Activated CD8-positive, alpha-beta memory T cell treated with anti-CD3 and anti-CD28 coated beads, Interleukin-2, amount 50 U/mL, for 4 hours (primary cell): ENCODE data around the gene ZBTB7A.

Experiments
- DNase-seq: peaks from one replicate; pipeline ENCODE4 v3.0.0-alpha.2; 2020

Gene ZBTB7A

DNA sequence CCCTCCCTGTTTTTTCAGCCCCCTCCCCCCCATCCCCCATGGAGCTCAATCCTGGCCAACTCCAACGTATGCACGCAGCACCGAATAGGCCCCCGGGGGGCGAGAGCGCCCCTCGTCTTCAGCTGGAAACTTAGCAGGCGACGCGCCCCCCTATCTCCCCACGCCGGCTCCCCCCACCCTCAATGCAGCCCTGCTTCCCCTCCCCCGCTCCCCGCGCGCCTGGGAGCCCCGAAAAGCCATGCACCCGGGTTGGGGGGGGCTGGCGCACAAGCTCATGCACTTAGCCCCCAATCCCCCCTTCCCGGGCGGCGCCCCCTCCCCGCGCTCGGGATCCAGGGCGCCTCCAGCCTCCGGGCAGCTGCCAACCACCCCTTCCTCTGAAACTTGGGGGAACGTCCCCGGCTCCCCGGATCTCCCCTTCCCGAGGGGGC, 508 bp downstream of the ZBTB7A start:
- DNase-seq = peak; percentile 70

DNA sequence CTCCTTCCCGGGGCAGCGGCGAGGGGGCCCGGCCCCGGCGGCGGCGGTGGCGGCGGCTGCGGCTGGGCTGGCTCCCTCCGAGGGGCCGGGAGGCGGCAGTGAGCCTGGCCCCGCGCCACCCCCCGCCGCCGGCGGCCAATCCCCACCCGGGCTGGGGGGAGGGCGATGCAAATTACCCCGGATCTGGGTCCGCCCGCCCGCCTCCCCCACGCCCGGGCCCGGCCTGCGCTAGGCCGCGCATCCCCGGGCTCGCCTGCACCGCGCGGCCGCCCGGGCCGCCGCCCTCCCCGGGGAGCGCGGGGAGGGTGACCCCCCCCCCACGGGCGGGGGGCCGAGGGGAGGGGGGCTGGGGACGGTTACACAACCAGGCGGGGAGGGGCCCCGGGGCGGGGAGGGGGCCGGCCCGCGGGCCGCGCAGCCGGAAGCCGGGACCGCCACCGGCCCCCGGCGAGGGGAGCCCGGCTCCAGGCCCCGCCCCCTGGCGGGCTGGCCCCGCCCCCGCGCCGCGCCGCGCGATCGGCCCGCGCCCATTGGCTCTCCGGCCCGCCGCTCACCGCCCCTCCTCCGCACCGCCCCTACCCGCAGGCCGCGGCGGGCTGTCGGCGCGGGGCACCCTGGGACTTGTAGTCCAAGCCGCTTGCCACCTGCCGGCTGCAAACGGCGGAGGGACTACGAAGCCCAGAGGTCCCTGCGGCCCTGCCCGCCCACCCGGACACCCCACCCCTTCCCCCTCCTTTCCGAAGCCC, 1.1 kb downstream of the ZBTB7A start:
- peak; percentile 98 for DNase-seq

DNA sequence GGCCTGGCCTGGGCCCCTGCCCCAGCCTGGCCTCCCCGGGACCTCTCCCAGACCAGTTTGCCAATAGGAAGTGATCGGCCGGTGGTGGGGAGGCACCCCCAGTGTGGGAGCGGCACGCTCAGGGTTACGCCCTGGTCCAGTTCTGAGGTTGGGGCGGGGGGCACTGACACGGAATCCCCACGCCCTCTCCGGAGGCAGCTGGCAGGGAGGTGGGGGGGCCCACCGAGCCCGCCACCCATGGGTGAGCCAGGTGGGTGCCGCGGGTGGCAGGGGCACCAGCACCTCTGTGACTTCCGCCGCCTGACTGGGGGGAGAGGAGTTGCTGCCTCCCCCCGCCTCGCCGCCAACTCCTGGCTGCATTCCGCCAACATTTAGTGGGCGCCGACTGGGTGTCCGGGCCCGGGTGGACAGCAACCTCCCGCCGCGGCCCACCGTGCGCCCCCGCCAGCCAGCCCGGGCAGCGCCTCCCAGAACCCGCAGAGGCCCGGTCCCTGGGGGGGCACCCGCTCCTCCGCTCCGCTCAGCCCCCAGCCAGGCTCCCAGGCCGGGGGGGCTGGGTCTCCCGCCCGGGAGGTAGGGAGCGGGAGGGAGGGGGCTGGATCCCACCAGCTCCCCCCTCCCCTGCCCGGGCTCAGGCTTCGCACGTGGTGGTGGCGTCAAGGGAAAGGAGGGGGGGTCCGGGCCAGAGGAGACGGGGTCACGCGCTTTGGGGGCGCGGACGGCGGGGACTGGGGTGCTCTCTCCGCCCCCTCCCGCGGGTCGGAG, 2.0 kb downstream of the ZBTB7A start:
- DNase-seq = peak; percentile 60

DNA sequence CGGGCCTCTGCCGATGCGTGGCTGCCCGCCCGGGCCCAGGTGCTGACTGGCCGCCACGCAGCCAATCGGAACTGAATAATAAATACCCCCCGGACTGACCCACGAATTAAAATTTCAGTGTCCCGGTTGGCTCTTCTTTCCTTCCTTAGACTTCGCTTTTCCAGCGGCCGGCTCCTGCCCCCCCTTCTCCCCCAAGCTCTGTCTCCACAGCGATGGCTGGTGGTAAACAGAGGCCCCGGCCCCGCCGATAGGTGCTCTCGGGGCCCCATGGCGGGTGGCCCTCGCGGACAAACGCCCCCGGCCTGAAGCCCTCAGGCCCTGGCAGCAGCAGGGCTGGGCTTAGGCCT, 2.6 kb downstream of the ZBTB7A start:
- no peak for DNase-seq

DNA sequence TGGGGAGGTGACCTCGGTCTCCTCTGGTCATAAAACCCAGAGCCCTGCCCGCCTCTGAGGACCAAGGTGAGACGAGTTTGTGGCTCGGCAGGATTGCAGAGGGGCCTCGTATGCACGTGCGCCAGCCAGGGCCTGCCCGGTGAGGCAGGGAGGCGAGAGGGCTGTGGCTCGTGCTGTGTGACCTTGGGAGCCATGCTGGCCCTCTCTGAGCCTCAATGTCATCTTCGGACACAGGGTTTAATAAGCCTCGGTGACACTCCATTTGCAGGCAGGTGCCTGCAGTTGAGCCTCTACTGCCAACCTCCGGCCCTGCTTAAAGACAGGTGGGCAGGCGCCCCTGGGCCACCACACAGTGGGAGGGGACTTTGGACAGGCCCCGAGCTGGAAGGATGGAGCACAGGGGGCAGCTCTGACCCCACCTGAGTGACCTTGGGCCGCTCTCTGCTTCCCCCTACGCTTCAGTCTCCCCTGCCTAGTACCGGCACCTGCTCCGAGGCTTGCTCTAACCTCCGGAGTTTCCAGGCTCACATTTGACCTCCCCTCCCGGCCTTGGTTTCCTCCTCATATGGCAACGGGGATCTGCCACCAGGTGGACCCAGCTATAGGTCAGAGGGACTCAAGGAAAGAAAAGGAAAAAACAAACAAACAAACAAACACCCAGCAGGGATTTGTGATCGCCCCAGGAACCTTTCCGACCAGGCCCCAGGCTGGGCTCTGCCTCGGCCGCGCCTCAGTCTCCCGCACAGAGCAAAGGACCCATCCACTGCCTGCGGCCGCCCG, 3.1 kb downstream of the ZBTB7A start:
- no peak for DNase-seq

DNA sequence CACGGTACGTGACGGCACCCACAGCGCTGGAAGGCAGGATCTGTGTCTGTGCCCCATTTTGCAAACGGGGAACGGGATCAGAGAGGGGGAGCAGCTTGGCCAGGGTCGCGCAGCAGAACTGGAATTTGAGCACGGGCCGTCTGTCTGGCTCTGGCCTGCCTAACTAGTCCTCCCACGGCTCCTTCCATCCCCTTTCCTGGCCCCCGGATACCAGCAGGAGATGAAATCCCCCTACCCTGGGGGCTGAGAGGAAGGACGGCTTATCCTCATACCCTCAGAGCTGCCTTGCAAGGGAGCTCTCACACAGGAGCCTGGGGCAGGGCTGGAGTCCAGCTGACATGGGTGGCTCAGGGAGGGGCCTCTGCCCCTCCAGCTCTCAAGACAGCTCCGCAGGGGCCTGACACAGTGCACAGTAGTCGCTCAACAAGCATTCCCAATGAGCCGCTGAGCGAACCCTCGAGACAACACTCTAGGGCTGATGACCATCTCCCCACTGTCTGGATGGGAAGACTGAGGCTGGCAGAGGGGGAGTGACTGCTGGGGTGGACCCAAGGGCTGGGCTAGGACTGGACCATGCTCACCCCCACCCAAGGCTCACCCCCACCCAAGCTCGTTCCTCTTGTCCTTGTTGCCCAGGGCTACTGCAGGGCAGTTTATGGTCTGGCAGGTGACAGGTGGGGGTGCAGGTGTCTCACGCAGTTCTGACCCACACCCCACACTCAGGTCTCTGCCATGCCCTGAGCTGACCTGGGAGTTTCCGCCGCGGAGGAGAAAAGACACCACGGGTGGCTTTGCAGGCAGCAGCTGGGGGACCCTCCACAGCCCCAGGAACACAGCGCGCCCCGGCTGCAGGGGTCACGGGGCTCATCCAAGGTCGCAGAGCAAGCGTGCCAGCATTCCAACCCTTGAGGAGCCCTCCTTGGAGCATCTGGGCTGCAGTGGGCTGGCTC, 4.0 kb downstream of the ZBTB7A start:
- no peak for DNase-seq

DNA sequence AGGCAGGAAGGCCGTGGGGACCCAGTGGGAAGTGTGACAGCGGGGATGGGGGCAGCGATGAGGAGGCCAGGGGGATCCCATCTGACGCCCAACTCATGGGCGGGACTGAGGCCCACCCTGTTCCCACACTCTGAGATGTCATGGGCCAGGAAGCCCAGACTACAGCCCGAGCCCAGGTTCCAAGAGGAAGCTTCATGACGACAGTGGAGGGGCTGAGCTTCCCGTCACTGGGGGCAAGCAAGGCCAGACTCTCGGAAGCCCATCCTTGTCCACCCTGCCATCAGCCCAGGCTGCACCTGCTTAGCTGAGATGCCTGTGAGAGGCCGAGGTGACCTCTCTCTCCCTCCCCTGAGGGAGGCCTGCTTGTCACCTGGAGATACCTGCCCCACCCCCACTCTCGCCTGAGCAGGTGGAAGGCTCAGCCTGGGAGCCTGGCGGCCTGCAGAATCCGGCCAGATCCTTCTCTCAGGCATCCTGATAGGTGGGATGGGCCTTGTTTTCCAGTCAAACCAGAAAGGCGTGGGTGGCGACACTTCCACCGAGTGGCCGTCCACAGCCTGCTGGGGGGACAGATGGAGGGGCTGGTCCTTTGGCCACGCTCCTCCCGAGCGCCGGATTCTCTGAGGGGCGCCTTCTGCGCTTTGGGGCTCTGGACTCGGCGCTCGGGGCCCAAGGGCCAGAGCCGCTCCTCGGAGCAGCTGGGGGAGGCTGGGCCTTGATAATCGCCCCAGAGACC, 4.8 kb downstream of the ZBTB7A start:
- no peak for DNase-seq

DNA sequence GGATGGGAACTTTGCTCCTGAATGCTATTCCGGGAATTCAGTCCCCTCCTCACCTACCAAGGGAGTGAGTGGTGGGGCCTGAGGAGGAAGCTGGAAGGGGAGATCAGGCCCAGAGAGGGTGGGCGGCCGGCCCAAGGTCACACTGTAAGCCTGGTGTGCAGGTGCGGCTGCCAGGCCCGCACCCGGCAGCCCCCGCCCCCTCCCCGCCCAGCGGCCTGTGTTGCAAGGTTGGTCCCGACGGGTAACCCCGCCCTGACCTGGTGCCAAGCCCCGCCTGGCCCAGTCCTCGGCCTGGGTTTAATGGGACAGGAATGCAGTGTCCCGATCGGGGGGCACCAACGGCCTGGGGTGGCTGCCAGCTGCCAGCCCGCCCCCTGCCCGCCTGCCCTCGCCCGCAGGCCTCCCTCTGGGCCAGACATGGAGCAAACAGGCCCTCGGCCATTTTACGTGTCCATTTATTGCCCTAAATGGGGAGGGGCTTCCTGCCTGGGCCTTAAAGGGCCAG, 5.5 kb downstream of the ZBTB7A start:
- no peak for DNase-seq

DNA sequence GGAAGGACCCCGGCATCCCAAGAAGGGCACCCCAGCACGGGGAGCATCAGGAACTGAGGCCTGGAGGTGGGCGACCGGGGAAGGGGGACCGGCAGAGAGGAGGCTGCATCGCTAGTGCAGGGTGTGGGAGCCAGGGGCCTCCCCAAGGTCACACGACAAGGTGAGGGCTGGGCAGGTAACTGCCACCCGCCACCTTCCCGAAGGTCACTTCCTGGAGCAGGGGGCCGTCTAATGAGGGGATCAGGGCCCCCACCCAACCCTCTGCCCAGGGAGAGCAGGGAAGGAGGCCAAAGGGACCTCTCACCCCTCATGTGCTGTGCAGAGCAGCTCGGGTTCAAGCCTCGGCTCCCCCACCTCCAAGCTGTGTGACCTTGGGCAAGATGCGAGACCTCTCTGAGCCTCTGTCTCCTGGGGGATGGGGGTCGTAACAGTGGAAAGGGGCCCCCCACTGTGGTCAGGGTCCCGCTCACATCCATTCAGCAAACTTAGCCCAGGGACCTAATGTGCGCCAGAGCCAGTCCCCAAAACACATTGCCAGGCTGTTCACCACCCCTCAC, 6.0 kb downstream of the ZBTB7A start:
- no peak for DNase-seq

DNA sequence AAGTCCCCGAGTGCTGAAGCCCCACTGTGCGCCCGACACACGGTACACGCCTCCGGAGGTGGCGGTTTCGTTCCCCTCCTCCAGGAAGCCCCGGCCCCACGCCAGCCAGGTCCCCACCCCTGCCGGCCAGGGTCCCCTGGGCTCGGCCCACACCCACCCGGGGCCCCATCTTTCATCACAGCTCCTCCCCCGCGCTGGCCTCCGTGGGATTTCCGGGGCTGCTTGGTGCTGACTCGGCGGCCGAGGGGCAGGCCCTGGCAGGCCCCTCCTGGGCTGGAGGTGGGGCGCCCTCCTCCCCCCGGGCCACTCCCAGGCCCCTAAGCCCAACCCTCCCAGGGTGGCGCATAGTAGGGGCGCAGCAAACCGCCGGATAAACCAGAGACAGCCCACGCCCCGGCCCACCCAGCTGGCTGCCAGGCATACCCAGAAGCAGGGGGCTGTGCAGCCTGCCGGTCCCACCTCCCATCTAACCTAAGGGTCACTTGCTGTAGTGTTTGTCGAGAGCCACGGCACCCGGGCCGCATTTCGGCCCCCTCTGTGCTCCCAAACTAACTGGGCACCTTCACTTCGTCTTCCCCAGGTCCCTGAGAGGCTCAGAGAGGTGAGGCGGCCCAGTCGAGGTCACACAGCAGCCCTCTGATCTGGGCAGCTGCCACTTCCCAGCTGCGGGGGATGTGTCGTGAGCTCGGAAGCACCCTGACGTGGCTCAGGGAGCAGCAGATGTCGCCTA, 6.6 kb downstream of the ZBTB7A start:
- DNase-seq = peak; percentile 69

DNA sequence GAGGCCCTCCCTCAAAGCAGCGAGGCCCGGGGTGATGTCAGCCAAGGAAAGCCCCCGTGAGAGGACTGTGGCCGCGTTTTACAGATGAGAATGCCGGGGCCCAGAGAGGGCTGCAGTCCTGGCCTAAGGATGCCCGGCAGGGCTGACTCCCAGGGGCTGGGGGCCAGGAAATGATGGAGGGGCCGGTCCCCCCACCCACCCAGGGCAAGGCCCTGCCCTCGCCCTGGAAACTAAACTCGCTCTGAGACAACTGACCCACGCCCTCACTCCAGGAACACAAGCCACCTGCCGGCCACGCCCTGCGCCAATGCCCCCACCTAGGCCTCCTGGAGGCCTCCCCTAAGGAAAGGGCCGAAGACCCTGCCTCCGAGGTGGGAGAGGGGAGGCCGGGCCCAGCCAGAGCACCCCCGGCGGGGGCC, 7.2 kb downstream of the ZBTB7A start:
- DNase-seq = no peak

DNA sequence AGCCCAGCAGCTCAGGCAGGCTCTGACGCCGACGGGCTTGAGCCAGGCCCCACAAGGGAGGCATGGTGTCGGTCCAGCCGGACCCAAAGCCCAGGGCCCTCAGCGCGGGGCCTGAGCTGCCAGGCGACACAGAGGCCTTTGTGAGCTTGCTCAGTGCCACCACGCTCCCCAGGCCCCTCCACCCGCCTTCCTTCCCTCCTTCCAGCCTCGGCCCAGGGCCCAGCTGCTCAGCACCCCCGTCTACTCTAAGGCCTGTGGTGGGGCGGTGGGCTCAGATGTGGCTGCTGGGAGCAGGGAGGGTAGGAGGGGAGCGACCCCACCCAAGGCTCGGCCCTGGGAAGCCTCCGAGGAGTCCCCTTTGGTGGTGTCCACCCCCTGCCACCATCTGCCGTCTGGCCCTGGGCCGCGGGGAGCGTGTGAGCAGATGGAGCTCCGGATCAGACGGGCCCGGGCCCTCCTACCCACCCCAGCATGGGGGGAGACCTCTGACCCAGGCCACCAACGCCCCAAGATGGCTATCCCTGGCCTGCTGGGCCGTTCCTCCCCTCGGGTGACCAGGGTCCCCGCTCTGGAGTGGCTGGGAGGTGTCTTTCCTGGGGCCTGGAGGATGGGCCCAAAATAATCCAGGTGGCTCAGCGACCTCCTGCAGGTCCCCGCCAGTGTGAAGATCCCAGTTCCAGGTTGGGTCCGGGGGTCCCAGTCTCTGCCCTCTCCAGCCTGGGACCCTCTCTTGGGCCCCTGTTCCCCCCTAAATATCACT, 7.8 kb downstream of the ZBTB7A start:
- no peak for DNase-seq

DNA sequence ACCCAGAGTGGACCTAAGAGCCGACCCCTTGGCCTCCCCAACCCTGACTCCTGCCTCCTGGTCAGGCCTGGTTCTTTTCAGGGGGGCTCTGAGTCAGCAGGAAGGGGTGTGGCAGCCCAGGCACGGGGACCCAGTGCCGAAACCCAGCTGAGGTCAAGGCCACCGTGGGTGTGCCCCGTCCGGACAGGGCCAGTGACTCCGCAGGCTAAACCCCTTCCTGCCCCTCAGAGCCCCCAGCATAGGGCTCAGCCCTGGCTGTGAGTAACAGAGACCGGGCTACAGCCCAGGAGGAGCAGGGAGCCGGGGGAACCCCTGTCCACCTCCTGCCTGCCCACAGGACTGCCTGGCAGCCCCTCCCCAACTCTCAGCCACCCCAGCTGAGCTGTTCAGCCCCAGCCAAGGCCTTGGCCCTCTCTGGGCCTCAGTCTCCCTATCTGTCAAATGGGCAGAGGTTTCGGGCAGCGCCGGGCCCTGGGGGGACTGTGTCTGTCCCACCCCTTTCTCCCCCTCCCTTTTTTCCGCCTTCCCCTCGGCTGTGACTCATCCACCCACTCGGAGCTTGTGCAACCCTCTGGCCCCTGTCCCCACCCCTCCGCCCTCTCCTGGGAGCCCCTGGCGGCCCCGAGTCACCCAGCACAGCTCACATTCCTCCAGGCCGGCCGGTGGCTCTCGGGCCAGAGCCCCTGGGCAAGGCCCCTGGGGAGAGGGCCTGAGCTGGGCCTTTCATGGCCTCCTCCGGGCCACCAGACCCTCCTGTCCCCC, 8.6 kb downstream of the ZBTB7A start:
- peak; percentile 76 for DNase-seq

DNA sequence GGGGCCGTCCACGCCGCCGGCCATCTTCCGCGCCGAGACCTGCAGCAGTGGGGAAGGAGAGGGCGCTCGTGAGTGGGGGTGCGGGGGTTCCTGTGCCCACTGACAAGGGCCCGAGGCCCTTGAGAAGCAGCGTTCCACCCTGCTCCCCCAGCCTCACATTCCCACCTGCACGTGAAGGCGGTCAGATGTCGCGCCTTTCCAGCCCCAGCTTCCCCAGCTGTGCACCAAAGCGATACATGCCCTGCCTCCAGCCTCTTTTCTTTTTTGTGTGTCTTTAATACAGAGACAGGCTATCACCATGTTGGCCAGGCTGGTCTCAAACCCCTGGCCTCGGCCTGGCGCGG, 11.5 kb downstream of the ZBTB7A start:
- no peak for DNase-seq

DNA sequence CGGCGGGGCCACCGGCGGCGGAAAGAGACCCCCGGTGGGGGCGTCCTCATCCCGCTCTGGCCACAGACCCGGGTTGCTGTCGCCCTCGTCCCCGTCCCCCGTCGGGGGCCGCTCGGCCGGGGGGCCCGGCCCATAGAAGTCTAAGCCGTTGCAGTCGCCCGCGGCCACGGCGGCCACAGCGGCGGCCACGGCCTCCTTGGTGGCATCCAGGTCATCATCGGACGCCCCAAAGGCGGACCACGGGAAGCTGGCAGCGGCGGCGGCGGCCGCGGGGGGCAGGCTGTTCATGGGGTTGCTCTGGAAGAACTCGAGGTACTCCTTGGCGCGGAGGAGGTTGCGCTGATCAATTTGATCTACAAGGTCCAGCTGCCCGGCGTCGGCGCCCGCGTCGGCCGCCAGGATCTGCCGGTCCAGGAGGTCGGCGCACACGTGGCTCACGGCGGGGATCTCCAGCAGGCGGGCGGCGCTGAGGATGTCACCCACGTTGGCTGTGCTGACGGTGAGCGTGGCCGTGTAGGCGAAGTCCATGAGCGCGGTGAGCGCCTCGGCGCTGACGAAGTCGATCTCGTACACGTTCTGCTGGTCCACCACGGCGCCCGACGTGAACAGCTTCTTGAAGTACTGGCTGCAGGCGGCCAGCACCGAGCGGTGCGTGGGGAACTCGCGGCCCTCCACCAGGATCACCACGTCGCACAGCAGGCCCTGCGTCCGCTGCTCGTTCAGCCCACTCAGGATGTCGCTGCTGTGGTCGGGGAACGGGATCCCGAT, 12.1 kb downstream of the ZBTB7A start:
- DNase-seq = no peak

DNA sequence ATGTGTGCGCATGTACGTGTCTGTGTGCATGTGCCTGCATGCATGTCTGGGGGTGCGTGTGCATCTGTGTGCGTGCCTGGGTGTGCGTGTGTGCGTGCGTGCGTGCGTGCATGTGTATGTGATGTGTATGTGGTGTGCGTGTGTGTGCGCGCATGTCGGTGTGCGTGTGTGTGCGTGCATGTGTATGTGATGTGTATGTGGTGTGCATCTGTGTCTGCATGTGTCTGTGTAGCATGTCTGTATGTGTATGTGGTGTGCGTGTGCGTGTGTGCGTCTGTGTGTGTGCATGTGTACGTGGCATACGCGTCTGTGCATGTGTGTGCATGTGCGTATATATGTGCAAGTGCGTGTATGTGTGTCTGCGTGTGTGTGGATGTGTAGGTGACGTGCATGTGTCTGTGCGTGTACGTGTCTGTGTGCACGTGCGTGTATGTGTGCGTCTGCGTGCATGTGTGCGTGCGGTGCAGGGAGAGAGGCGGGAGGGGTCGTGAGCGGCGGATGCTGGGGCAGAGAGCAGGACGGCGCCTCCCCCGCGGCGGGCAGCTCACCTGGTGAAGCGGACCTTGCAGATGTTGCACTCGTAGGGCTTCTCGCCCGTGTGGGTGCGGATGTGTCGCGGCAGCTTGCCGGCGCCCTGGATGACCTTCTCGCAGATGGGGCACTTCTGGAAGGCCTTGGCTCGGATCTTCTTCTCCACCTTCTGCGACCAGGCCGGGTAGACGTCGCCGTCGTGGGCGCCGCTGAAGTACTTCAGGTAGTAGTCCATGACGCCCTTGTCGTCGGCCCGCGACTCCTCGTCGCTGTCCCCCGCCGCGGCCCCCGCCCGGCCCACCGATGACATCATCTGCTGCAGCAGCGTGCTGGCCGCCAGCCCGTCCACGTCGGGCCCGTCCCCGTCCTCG, 13.0 kb downstream of the ZBTB7A start:
- DNase-seq = no peak

DNA sequence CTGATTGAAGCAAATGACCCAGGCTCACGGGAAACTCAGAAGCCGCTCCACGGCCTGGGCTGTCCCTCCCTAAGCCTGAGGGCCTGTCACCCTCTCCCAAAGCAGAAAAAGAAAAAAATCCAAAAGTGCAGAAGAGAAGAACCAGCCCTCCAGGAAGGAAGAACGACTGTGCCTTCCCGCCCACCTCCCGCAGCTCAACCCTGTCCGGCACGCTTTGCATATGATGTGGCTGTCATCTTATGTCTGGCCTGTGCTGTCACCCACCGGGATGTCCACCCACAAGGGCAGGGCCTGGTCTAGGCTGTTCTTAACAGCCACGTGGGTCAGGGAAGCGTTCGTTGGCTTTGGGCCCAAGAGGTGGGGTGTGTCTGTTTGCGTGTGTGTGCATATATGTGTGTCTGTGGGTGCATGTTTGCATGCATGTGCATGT, 13.7 kb downstream of the ZBTB7A start:
- no peak for DNase-seq
